ENCODE data around the gene QPRT.
"Not testable (repeated sequence)": the region's sequence is repeated elsewhere in the genome, so short reads cannot be mapped to it uniquely, and the experiment has no call there.

The QPRT gene

DNA sequence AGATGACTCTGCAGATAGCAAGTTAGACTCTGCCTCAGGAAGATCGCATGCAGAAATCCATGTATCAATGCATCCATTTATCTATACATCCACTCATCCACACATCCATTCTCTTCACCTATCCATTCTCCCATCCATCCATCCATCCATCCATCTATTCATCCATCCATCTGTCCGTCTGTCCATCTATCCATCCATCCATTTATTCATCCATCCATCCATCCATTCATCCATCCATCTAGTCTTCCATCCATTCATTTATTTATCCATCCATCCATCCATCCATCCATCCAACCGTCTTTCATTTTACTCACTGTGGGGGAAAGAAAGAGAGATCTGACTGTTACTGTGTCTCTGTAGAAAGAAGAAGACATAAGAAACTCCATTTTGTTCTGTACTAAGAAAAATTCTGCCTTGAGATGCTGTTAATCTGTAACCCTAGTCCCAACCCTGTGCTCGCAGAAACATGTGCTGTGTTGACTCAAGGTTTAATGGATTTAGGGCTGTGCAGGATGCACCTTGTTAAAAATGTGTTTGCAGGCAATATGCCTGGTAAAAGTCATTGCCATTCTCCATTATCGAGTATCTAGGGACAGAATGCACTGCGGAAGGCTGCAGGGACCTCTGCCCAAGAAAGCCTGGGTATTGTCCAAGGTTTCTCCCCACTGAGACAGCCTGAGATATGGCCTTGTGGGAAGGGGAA is 61.1 kb downstream of the QPRT start:
- not testable (repeated sequence) for H3K4me3 ChIP-seq (ENCODE audit: low read length); H3K4me1 ChIP-seq (ENCODE audit: insufficient read depth, low read length); H3K9me3 ChIP-seq (ENCODE audit: insufficient read depth, low read depth, low read length); H3K9ac ChIP-seq (ENCODE audit: low read depth, low read length); H3K27ac ChIP-seq (ENCODE audit: low read depth, low read length); H3K27me3 ChIP-seq (ENCODE audit: insufficient read depth, low read length)
- WGBS, result 92% methylated on average over 5 of the region's 6 CpGs
- H3K36me3 ChIP-seq (ENCODE audit: insufficient read depth, low read length), result peaks cover 27% of the 10 kb centered on the region

DNA sequence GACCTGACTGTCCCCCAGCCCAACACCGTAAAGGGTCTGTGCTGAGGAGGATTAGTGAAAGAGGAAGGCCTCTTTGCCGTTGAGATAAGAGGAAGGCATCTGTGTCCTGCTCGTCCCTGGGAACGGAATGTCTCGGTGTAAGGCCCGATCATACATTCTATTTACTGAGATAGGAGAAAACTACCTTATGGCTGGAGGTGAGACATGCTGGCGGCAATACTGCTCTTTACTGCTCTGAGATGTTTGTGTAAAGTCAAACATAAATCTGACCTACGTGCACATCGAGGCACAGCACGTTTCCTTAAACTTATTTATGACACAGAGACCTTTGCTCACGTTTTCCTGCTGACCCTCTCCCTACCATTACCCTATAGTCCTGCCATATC is 61.6 kb downstream of the QPRT start:
- H3K36me3 ChIP-seq (ENCODE audit: insufficient read depth, low read length), result peaks cover 26% of the 10 kb centered on the region
- H3K27ac ChIP-seq (ENCODE audit: low read depth, low read length); H3K9ac ChIP-seq (ENCODE audit: low read depth, low read length); H3K4me1 ChIP-seq (ENCODE audit: insufficient read depth, low read length); H3K9me3 ChIP-seq (ENCODE audit: insufficient read depth, low read depth, low read length); H3K4me3 ChIP-seq (ENCODE audit: low read length); H3K27me3 ChIP-seq (ENCODE audit: insufficient read depth, low read length): not testable (repeated sequence)
- WGBS, result 90% methylated on average over 11 of the region's 11 CpGs

DNA sequence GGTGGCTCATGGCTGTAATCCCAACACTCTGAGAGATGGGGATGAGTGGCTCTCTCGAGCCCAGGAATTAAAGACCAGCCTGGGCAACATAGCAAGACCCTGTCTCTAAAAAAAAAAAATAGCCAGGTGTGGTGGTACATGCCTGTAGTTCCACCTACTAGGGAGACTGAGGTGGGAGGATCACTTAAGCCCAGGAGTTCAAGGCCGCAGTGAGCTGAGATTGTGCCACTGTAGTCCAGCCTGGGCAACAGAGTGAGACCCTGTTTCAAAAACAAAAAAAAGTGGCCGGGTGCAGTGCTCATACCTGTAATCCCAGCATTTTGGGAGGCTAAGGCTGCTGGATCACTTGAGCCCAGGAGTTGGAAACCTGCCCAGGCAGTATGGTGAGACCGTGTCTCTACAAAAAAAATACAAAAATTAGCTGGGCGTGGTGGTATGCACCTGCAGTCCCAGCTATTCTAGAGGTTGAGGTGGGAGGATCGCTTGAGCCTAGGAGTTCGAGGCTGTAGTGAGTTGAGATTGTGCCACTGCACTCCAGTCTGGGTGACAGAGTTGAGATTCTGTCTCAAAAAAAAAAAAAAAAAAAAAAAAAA is 63.8 kb downstream of the QPRT start:
- Histone ChIP-seq H3K4me3 (ENCODE audit: low read length) (no peak overlapping the region), H3K9me3 (ENCODE audit: insufficient read depth, low read depth, low read length) (0 out of 2 replicates have a peak, but pooled peaks cover under 1% of the 10 kb centered on the region), H3K36me3 (ENCODE audit: insufficient read depth, low read length) (peaks cover 11% of the 10 kb centered on the region), H3K27ac (ENCODE audit: low read depth, low read length) (no peak overlapping the region), H3K27me3 (ENCODE audit: insufficient read depth, low read length) (no peaks in the 10 kb centered on the region), H3K4me1 (ENCODE audit: insufficient read depth, low read length) (no peaks in the 10 kb centered on the region), H3K9ac (ENCODE audit: low read depth, low read length) (no peak overlapping the region)
- WGBS, result 92% methylated on average over 7 of the region's 7 CpGs

DNA sequence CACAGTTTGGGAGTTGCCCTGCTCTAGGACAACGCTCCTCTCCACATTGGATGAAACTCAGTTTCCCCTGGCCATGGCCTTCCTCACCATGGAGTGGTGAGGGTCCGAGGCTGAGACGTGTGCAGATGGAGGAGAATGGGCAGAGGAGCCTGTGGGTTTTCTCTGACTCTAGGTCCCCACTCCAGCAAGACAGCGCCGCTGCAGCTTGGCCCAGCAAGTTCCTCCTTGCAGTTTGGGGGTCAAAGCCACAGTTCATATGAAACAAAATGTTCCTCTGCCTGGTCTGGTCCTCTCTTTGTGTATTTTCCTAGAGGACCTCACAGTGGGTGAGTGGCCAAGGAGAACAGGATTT is 64.5 kb downstream of the QPRT start:
- H3K9ac ChIP-seq (ENCODE audit: low read depth, low read length), result no peak overlapping the region
- 95% methylated on average over 5 of the region's 5 CpGs for WGBS
- peaks cover 8% of the 10 kb centered on the region for H3K36me3 ChIP-seq (ENCODE audit: insufficient read depth, low read length)
- no peaks in the 10 kb centered on the region for H3K4me1 ChIP-seq (ENCODE audit: insufficient read depth, low read length)
- H3K4me3 ChIP-seq (ENCODE audit: low read length), result no peak overlapping the region
- H3K27ac ChIP-seq (ENCODE audit: low read depth, low read length), result no peak overlapping the region; the same call in 1 of the 2 replicates
- H3K9me3 ChIP-seq (ENCODE audit: insufficient read depth, low read depth, low read length), result peaks cover 3% of the 10 kb centered on the region; the same call in 1 of the 2 replicates
- H3K27me3 ChIP-seq (ENCODE audit: insufficient read depth, low read length), result no peaks in the 10 kb centered on the region

GRCh38 chr16:29743827-29744531 is 65.0 kb downstream of the QPRT start:
- 93% methylated on average over 21 of the region's 21 CpGs for WGBS
- no peaks in the 10 kb centered on the region for H3K4me1 ChIP-seq (ENCODE audit: insufficient read depth, low read length)
- H3K4me3 ChIP-seq (ENCODE audit: low read length), result no peak overlapping the region
- peaks cover 3% of the 10 kb centered on the region; the same call in 1 of the 2 replicates for H3K9me3 ChIP-seq (ENCODE audit: insufficient read depth, low read depth, low read length)
- H3K36me3 ChIP-seq (ENCODE audit: insufficient read depth, low read length), result peaks cover 8% of the 10 kb centered on the region
- no peaks in the 10 kb centered on the region for H3K27me3 ChIP-seq (ENCODE audit: insufficient read depth, low read length)
- no peak overlapping the region for H3K9ac ChIP-seq (ENCODE audit: low read depth, low read length)
- H3K27ac ChIP-seq (ENCODE audit: low read depth, low read length), result no peak overlapping the region; the same call in 1 of the 2 replicates

DNA sequence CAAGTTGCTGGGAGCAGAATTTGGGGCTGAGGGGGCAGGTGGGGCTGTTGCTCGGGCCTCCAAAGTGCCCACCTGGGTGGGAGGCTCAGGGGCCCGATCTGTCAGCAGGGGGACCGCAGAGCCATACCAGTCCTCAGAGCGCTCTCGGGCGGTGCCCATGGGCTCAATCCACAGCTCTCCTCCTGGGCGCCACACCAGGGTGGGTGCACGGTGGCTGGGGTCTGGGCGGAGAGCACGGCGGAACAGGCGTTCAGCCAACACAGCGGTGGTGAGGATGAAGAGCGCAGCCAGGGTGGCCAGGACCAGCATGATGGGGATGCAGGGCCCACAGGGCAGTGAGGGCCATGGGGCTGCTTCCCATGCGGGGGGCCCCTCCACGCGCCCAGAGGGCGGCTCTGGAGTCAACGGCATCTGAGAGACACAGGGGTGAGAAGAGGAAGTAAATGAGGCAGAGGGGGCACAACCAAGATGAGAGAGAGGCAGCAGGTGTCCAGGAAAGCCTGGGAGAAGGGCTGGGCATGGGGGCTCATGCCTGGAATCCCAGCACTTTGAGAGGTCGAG is 65.6 kb downstream of the QPRT start:
- Histone ChIP-seq H3K9ac (ENCODE audit: low read depth, low read length) (no peak overlapping the region), H3K27ac (ENCODE audit: low read depth, low read length) (no peak overlapping the region), H3K4me1 (ENCODE audit: insufficient read depth, low read length) (no peaks in the 10 kb centered on the region), H3K27me3 (ENCODE audit: insufficient read depth, low read length) (no peaks in the 10 kb centered on the region), H3K4me3 (ENCODE audit: low read length) (no peak overlapping the region), H3K36me3 (ENCODE audit: insufficient read depth, low read length) (peaks cover 5% of the 10 kb centered on the region), H3K9me3 (ENCODE audit: insufficient read depth, low read depth, low read length) (peaks cover 3% of the 10 kb centered on the region; the same call in 1 of the 2 replicates)
- WGBS, result 92% methylated on average over 20 of the region's 20 CpGs

- Histone ChIP-seq H3K9me3 (ENCODE audit: insufficient read depth, low read depth, low read length) (peaks cover 3% of the 10 kb centered on the region; the same call in 1 of the 2 replicates), H3K36me3 (ENCODE audit: insufficient read depth, low read length) (peaks cover 3% of the 10 kb centered on the region; the same call in 1 of the 2 replicates), H3K4me1 (ENCODE audit: insufficient read depth, low read length) (no peaks in the 10 kb centered on the region), H3K9ac (ENCODE audit: low read depth, low read length) (no peak overlapping the region; the same call in 1 of the 2 replicates), H3K27me3 (ENCODE audit: insufficient read depth, low read length) (no peaks in the 10 kb centered on the region), H3K27ac (ENCODE audit: low read depth, low read length) (no peak overlapping the region), H3K4me3 (ENCODE audit: low read length) (no peak overlapping the region)
- 78% methylated on average over 15 of the region's 16 CpGs for WGBS
These were observed 66.3 kb downstream of the QPRT start for GRCh38 chr16:29745121-29745852.

DNA sequence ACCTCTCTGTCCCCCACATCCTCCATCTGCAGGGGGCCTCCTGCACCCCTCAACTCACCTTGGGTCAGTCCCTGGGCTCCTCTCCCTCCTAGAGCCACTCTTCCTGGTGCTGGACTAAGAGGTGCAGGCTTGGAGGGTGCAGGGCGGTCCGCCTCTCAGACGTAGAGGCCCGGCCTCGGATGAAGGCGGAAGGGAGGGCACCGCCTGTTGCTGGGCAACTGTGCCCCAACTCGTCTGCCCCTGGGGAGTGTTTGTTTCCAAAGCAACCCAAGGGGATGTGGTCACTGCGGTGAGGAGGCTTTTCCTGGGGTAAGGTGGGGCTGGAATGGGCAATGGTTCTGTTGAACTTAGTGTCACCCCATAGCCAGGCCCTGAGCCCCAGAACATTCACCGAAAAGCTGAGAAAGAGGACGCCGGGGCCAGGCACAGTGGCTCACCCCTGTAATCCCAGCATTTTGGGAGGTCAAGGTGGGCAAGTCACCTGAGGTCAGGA is 66.9 kb downstream of the QPRT start, which contains the start of gene C16orf54:
Gene C16orf54 (minus strand): TSS at position 138 of the 493 bp plus-strand sequence. CDS start 1,039 bp downstream, outside the sequence.
- Histone ChIP-seq H3K27me3 (ENCODE audit: insufficient read depth, low read length) (no peaks in the 10 kb centered on the region), H3K9ac (ENCODE audit: low read depth, low read length) (no peak within 1 kb of the TSS; the same call in 1 of the 2 replicates), H3K9me3 (ENCODE audit: insufficient read depth, low read depth, low read length) (peaks cover 3% of the 10 kb centered on the region; the same call in 1 of the 2 replicates), H3K27ac (ENCODE audit: low read depth, low read length) (no peak within 1 kb of the TSS), H3K4me3 (ENCODE audit: low read length) (no peak within 1 kb of the TSS), H3K4me1 (ENCODE audit: insufficient read depth, low read length) (no peaks in the 10 kb centered on the region), H3K36me3 (ENCODE audit: insufficient read depth, low read length) (peaks cover 3% of the 10 kb centered on the region; the same call in 1 of the 2 replicates)
- 84% methylated on average over 12 of the region's 12 CpGs for WGBS

GRCh38 chr16:29746518-29746917 is 67.5 kb downstream of the QPRT start:
- H3K9me3 ChIP-seq (ENCODE audit: insufficient read depth, low read depth, low read length); H3K4me3 ChIP-seq (ENCODE audit: low read length); H3K36me3 ChIP-seq (ENCODE audit: insufficient read depth, low read length); H3K27ac ChIP-seq (ENCODE audit: low read depth, low read length); H3K4me1 ChIP-seq (ENCODE audit: insufficient read depth, low read length); H3K27me3 ChIP-seq (ENCODE audit: insufficient read depth, low read length); H3K9ac ChIP-seq (ENCODE audit: low read depth, low read length): not testable (repeated sequence)
- 86% methylated on average over 4 of the region's 4 CpGs for WGBS
